Keratinocyte (primary cell): ENCODE measurements around the gene ITGA6. TPM values are rescaled to one million over a fixed set of nuclear protein-coding genes. Genes with fewer than 3 reads are reported as not detected.

Source experiments
- DNase-seq: peaks from one replicate; pipeline ENCODE4 v3.0.0-alpha.2; 2011; ENCODE audit warnings: low read depth, missing footprints, low spot score
- FAIRE-seq: peaks from 2 replicates; lab custom pipeline; 2011; peaks lifted over from hg19 to GRCh38; lab: Jason Lieb, UNC
- H2AFZ ChIP-seq: 2 replicates; pipeline ENCODE4 v1.6.0; 2012; ENCODE audit warnings: low read length, control low read depth, inconsistent platforms; ENCODE audit not compliant: control insufficient read depth
- H3K27ac ChIP-seq: 2 replicates; pipeline ENCODE4 v1.5.1; 2011; ENCODE audit warnings: low read length; ENCODE audit not compliant: control insufficient read depth, insufficient read depth
- H3K27me3 ChIP-seq: 3 replicates; pipeline ENCODE4 v1.6.0; 2011; ENCODE audit warnings: low read length; ENCODE audit not compliant: control insufficient read depth, insufficient read depth; ENCODE audit errors: extremely low read depth
- H3K36me3 ChIP-seq, 2 experiments: 2 replicates in 1 of 2; 3 replicates in 1 of 2; pipeline ENCODE4 v1.5.1; 2011; ENCODE audit warnings: low read length in 2 of 2, mild to moderate bottlenecking in 1 of 2; ENCODE audit not compliant: control insufficient read depth in 2 of 2, insufficient read depth in 2 of 2; ENCODE audit errors: extremely low read depth in 1 of 2
- H3K4me1 ChIP-seq: 3 replicates; pipeline ENCODE4 v1.5.1; 2011; ENCODE audit warnings: low read length; ENCODE audit not compliant: control insufficient read depth, insufficient read depth; ENCODE audit errors: extremely low read depth
- H3K4me2 ChIP-seq: 3 replicates; pipeline ENCODE4 v1.6.0; 2011; ENCODE audit warnings: low read depth, low read length; ENCODE audit not compliant: control insufficient read depth, insufficient read depth; ENCODE audit errors: extremely low read depth
- H3K4me3 ChIP-seq, 3 experiments: fragments of 200-600 bp in 1 of 3; sonication (generic) in 1 of 3; 2 replicates in 2 of 3; 3 replicates in 1 of 3; pipeline ENCODE4 v1.5.1; 2011 to 2016; ENCODE audit warnings: low read length in 3 of 3, mild to moderate bottlenecking in 3 of 3, control low read depth in 2 of 3, inconsistent platforms in 1 of 3, low read depth in 1 of 3, mixed read lengths in 1 of 3, mixed run types in 1 of 3, moderate library complexity in 1 of 3; ENCODE audit not compliant: control insufficient read depth in 2 of 3, insufficient read depth in 2 of 3; ENCODE audit errors: extremely low read depth in 1 of 3
- H3K79me2 ChIP-seq: 2 replicates; pipeline ENCODE4 v1.6.0; 2012; ENCODE audit warnings: low read length; ENCODE audit not compliant: control insufficient read depth, insufficient read depth
- H3K9ac ChIP-seq: 3 replicates; pipeline ENCODE4 v1.6.0; 2011; ENCODE audit warnings: low read length; ENCODE audit not compliant: control insufficient read depth, insufficient read depth; ENCODE audit errors: extremely low read depth
- H3K9me1 ChIP-seq: 3 replicates; pipeline ENCODE4 v1.6.0; 2011; ENCODE audit warnings: low read length; ENCODE audit not compliant: control insufficient read depth, insufficient read depth; ENCODE audit errors: extremely low read depth
- H3K9me3 ChIP-seq: 2 replicates; pipeline ENCODE4 v1.5.1; 2012; ENCODE audit warnings: low read depth, low read length; ENCODE audit not compliant: control insufficient read depth
- H4K20me1 ChIP-seq: 3 replicates; pipeline ENCODE4 v1.6.0; 2011; ENCODE audit warnings: low read length; ENCODE audit not compliant: control insufficient read depth, insufficient read depth; ENCODE audit errors: extremely low read depth
- CTCF ChIP-seq, 3 experiments: IDR thresholded peaks in 1 of 3; conservative IDR thresholded peaks in 1 of 3; optimal IDR thresholded peaks in 1 of 3; 2 replicates in 2 of 3; 3 replicates in 1 of 3; pipeline versions ENCODE3 to v1.5.1; 2011; ENCODE audit warnings: low read length in 3 of 3, mild to moderate bottlenecking in 3 of 3, moderate library complexity in 2 of 3, control low read depth in 1 of 3, inconsistent platforms in 1 of 3; ENCODE audit not compliant: insufficient read depth in 2 of 3; ENCODE audit errors: extremely low read depth in 1 of 3
- EZH2 ChIP-seq: IDR thresholded peaks from one replicate; pipeline ENCODE4 v1.6.1; 2012; ENCODE audit warnings: inconsistent platforms, mild to moderate bottlenecking, low read length, moderate library complexity
- dilution Hi-C: fragments of 300-500 bp; cut with MboI; formaldehyde crosslinking; loops from one replicate; pipeline ENCODE4 v1.7.0; 2020; ENCODE audit warnings: low sequenced_read_pairs; ENCODE audit not compliant: extremely low pct_ligation_motif_present
- polyA plus RNA-seq, 5 experiments: library from polyadenylated mRNA; depleted of rRNA in 3 of 5; stranded (reverse) in 3 of 5; stranded (forward) in 1 of 5; unstranded in 1 of 5; fragments of >200 nt; gene quantifications; 1 replicate in 1 of 5; 2 replicates in 3 of 5; 3 replicates in 1 of 5; pipeline versions ENCODE4 v1.2.1 to v1.2.3, GENCODE V29; 2011 to 2012; ENCODE audit warnings: missing spikeins in 2 of 5, low read depth in 1 of 5, low replicate concordance in 1 of 5

ITGA6 gene
- polyA plus RNA-seq, 1 donor (not counting 4 experiments of a cell fraction or from before 2014, with no cell fraction given), result 441 TPM

- Histone ChIP-seq H3K9ac (peak overlapping the region; percentile 82), H3K4me2 (peak overlapping the region; percentile 84), H3K27me3 (no peaks in the 10 kb centered on the region), H3K4me1 (peaks cover 94% of the 10 kb centered on the region), H2AFZ (no peak overlapping the region), H3K36me3 (peaks cover 5 to 34% of the 10 kb centered on the region in 2 experiments), H4K20me1 (peaks cover 2% of the 10 kb centered on the region), H3K79me2 (peaks cover 86% of the 10 kb centered on the region), H3K9me3 (no peaks in the 10 kb centered on the region), H3K27ac (peak overlapping the region; percentile 99), H3K4me3 (peak overlapping the region in 2 of 3 experiments; percentile 43 to 50), H3K9me1 (no peaks in the 10 kb centered on the region)
- no peak for DNase-seq
- TF ChIP-seq EZH2, result no peak
- TF ChIP-seq CTCF (optimal IDR thresholded peaks at IDR 0.05 in 1 of 3, IDR thresholded peaks at IDR 0.05 in 1 of 3, conservative IDR thresholded peaks at IDR 0.05 in 1 of 3; ENCODE audit: extremely low read depth in 1 of 3, insufficient read depth in 2 of 3, low read length in 3 of 3), result no peak
- FAIRE-seq, result peak; percentile 67
- dilution Hi-C loops, result no loop called here
Observed at GRCh38 chr2:172440795-172441194, 13.4 kb downstream of the ITGA6 start.

DNA sequence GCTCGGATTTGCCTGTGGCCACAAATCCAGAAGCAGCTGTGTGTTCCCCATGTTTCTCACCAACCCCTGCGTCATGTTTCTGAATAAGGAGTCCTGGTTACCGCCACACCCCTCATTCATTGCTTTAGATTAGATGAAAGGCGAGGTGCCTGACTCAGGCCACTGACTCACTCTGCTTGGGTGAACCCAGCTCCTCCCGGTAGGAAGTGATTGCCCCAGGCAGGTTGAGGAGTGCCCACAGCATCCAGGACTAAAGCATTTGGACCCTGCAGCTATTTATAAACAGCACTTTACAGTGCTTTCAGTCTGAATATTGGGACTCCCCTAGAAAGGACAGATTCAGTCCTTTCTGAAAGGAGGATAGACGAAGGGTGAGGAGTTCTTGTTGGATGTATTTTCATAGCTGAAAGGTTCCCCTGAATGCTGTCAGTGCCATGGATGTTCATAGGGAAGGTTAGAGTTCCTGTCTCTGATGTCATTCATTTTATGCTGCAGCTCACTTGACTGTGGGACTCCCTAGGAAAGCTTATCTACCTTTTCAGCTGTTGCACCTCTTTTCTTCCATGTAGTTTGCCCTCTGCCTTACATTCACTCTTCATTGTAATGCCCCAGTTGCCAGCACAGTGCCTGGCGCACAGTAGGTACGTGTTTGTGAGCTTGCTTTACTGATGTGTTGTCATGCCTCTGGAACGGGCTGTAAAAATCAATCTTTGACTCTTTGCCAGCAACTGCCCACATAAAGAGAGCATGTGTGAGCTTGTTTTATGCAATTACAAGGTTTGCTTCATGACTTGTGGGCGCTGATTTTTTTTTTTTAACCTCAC, 14.9 kb downstream of the ITGA6 start:
- FAIRE-seq, result peak; percentile 92
- Histone ChIP-seq H3K9ac (peak overlapping the region; percentile 82), H2AFZ (no peak overlapping the region), H3K4me1 (peaks cover 96% of the 10 kb centered on the region), H3K4me2 (peak overlapping the region; percentile 89), H3K9me1 (no peaks in the 10 kb centered on the region), H4K20me1 (peaks cover 2% of the 10 kb centered on the region), H3K27ac (peak overlapping the region; percentile 99), H3K27me3 (no peaks in the 10 kb centered on the region), H3K9me3 (no peaks in the 10 kb centered on the region), H3K36me3 (peaks cover 5 to 35% of the 10 kb centered on the region in 2 experiments), H3K4me3 (peak overlapping the region in 2 of 3 experiments; percentile 21 to 50), H3K79me2 (peaks cover 87% of the 10 kb centered on the region)
- no peak for TF ChIP-seq EZH2
- TF ChIP-seq CTCF (optimal IDR thresholded peaks at IDR 0.05 in 1 of 3, IDR thresholded peaks at IDR 0.05 in 1 of 3, conservative IDR thresholded peaks at IDR 0.05 in 1 of 3; ENCODE audit: extremely low read depth in 1 of 3, insufficient read depth in 2 of 3, low read length in 3 of 3), result no peak
- dilution Hi-C loops, result no loop called here
- peak; percentile 98 for DNase-seq
